GM08714 (cell line): Measurements from ENCODE around the gene ARMH3.

ENCODE experiments used
- H3K4me3 ChIP-seq: fragments of 200-500 bp; sonication (Bioruptor generic); 2 replicates; pipeline ENCODE4 v1.5.1; 2014; ENCODE audit warnings: mild to moderate bottlenecking, low read length, inconsistent platforms
- ZNF274 ChIP-seq: IDR thresholded peaks from 2 replicates; pipeline ENCODE4 v1.6.1; 2012; ENCODE audit warnings: mild to moderate bottlenecking, low read depth, low read length

ARMH3 gene

GRCh38 chr10:101950213-101950612 is 105.8 kb downstream of the ARMH3 start:
- H3K4me3 ChIP-seq = no peak overlapping the region
- TF ChIP-seq ZNF274 = no peak

GRCh38 chr10:101941871-101942270 is 114.1 kb downstream of the ARMH3 start:
- TF ChIP-seq ZNF274 = no peak
- H3K4me3 ChIP-seq = no peak overlapping the region

GRCh38 chr10:101940916-101941315 is 115.1 kb downstream of the ARMH3 start:
- H3K4me3 ChIP-seq = no peak overlapping the region
- TF ChIP-seq ZNF274 = no peak

GRCh38 chr10:101939729-101940128 is 116.2 kb downstream of the ARMH3 start:
- no peak for TF ChIP-seq ZNF274
- no peak overlapping the region for H3K4me3 ChIP-seq

- H3K4me3 ChIP-seq = no peak overlapping the region
Measured at GRCh38 chr10:101939008-101939648, 116.8 kb downstream of the ARMH3 start.

GRCh38 chr10:101938305-101939007 is 117.5 kb downstream of the ARMH3 start:
- H3K4me3 ChIP-seq = no peak overlapping the region
- TF ChIP-seq ZNF274 = no peak

More at GRCh38 chr10:101939008-101939648, 116.8 kb downstream of the ARMH3 start:
- TF ChIP-seq ZNF274 = no peak

- H3K4me3 ChIP-seq = no peak overlapping the region
- TF ChIP-seq ZNF274 = no peak
Measured at GRCh38 chr10:101935431-101935830, 120.5 kb downstream of the ARMH3 start.

- no peak for TF ChIP-seq ZNF274
- no peak overlapping the region for H3K4me3 ChIP-seq
Measured at GRCh38 chr10:101934686-101935305, 121.2 kb downstream of the ARMH3 start.

GRCh38 chr10:101933976-101934375 is 122.0 kb downstream of the ARMH3 start:
- no peak for TF ChIP-seq ZNF274
- no peak overlapping the region for H3K4me3 ChIP-seq

- no peak overlapping the region for H3K4me3 ChIP-seq
- no peak for TF ChIP-seq ZNF274
Measured at GRCh38 chr10:101932183-101932582, 123.8 kb downstream of the ARMH3 start.

GRCh38 chr10:101925027-101925426 is 130.9 kb downstream of the ARMH3 start:
- no peak overlapping the region for H3K4me3 ChIP-seq
- no peak for TF ChIP-seq ZNF274

GRCh38 chr10:101923256-101923655 is 132.7 kb downstream of the ARMH3 start:
- H3K4me3 ChIP-seq = no peak overlapping the region
- TF ChIP-seq ZNF274 = no peak

GRCh38 chr10:101922846-101923245 is 133.1 kb downstream of the ARMH3 start:
- H3K4me3 ChIP-seq = no peak overlapping the region
- TF ChIP-seq ZNF274 = no peak

- H3K4me3 ChIP-seq = no peak overlapping the region
Measured at GRCh38 chr10:101920546-101920945, 135.4 kb downstream of the ARMH3 start.

More at GRCh38 chr10:101920546-101920945, 135.4 kb downstream of the ARMH3 start:
- TF ChIP-seq ZNF274 = no peak
